Esophagus muscularis mucosa (tissue), 4 donors: ENCODE measurements around the gene ST6GALNAC3. TPM values are rescaled to one million over a fixed set of nuclear protein-coding genes. Genes with fewer than 3 reads are reported as not detected.

Source experiments
- DNase-seq: peaks from one replicate; pipeline ENCODE4 v3.0.0-alpha.2; 2017; ENCODE audit errors: extremely low spot score
- H3K27ac ChIP-seq, 4 donors: fragments of 200-600 bp; sonication (generic); replicated peaks in 1 of 4; 1 replicate in 3 of 4; 2 replicates in 1 of 4; pipeline ENCODE4 v1.5.1; 2016 to 2019; ENCODE audit warnings: mild to moderate bottlenecking in 1 of 4
- H3K27me3 ChIP-seq, 4 donors: fragments of 200-600 bp; sonication (generic); one replicate each; pipeline versions ENCODE4 v1.5.1 to v1.6.0; 2016 to 2019
- H3K36me3 ChIP-seq, 4 donors: fragments of 200-600 bp; sonication (generic); one replicate each; pipeline ENCODE4 v1.5.1; 2016 to 2019
- H3K4me1 ChIP-seq, 4 donors: fragments of 200-600 bp; sonication (generic); one replicate each; pipeline ENCODE4 v1.5.1; 2016 to 2019
- H3K4me3 ChIP-seq, 4 donors: fragments of 200-600 bp; sonication (generic); 1 replicate in 2 of 4; 2 replicates in 2 of 4; pipeline ENCODE4 v1.5.1; 2016 to 2019; ENCODE audit warnings: mild to moderate bottlenecking in 4 of 4, moderate library complexity in 1 of 4
- H3K9me3 ChIP-seq, 4 donors: fragments of 200-600 bp; sonication (generic); 1 replicate in 3 of 4; 2 replicates in 1 of 4; pipeline ENCODE4 v1.5.1; 2016 to 2019
- CTCF ChIP-seq, 3 experiments: fragments of 200-600 bp in 2 of 3; fragments of 450-650 bp in 1 of 3; sonication (generic) in 2 of 3; IDR thresholded peaks; one replicate each; pipeline ENCODE4 v1.5.1; 2017 to 2019; ENCODE audit warnings: antibody characterized with exemption in 3 of 3, mild to moderate bottlenecking in 2 of 3, moderate library complexity in 1 of 3
- EP300 ChIP-seq: sonication (generic); formaldehyde crosslinking; IDR thresholded peaks from one replicate; pipeline ENCODE4 v1.6.1; 2017; ENCODE audit warnings: antibody characterized with exemption
- POLR2A ChIP-seq: fragments of 450-650 bp; IDR thresholded peaks from one replicate; pipeline ENCODE4 v1.6.1; 2017; ENCODE audit warnings: antibody characterized with exemption, moderate library complexity, mild to moderate bottlenecking, low read depth
- POLR2AphosphoS5 ChIP-seq, 2 donors: sonication (generic); formaldehyde crosslinking; IDR thresholded peaks; one replicate each; pipeline ENCODE4 v1.6.1; 2017; ENCODE audit warnings: antibody characterized with exemption in 2 of 2
- WGBS: methylation state at CpG from one replicate; pipeline ENCODE4 v1.1.5; 2018; 5-methylcytosine and 5-hydroxymethylcytosine counted together
- intact Hi-C: fragments of 100-400 bp; cut with DNase I; formaldehyde crosslinking; loops from one replicate; pipeline ENCODE4 v1.15.1; 2023
- total RNA-seq, 4 donors: library from RNA; depleted of rRNA; stranded (reverse); fragments of >200 nt; gene quantifications; one replicate each; pipeline versions ENCODE4 v1.1.0 to v1.2.1, GENCODE V29; 2016

ST6GALNAC3 gene
- 1 to 10 TPM; 2.1 to 6.8 (median 4.8) TPM for total RNA-seq

DNA sequence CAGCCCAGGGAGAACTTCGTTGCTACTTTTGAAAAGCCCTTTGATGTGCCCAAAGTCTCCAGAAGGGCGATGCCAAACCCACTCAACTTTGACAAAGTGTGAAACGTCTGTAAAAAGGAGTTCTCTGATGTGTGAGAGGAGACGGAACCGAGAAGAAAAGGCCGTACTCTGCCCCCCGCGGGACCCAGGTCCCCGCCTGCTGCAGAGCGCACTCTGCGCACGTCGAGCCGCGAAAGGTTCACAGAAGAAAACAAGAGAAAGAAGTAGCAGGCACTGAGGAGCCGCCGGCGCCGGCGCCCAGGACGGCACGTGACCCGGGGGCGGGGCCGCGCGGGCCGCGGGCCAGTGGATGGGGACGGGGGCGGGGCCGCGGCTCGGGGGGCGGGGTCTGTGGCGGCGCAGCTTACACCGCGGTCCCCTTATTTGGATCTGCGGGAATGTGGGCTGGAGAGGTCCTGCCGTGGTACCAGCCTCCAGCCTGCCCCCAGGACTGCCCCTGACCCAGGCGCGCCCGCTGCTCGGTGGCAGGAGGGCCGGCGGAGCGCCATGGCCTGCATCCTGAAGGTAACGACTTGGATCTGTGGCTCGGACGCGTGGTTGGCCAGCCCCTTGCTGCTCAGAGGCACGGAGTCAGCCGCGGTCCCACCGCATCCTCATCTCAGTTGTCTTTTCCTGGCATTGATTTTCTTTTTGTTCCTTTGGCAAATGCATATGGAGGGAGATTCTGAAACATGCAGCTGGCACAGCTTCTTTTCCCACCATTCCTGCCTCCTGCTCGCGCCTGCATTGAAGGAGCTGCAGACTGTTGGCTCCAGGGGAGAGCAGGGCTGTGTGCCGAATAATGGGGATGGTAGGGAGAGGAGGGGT, at the start of gene ST6GALNAC3:
TSS of gene ST6GALNAC3 (plus strand) at position 426 of the 867 bp plus-strand sequence.
- H3K27me3 ChIP-seq, result no peaks in the 10 kb centered on the region
- intact Hi-C loops, result loop anchor here (10.0 kb wide), 1 partner anchor 1140 kb away; the partner anchor contains the start of gene PIGK
- peak; percentile 96 for DNase-seq
- no peaks in the 10 kb centered on the region for H3K9me3 ChIP-seq
- H3K36me3 ChIP-seq, result no peaks in the 10 kb centered on the region
- TF ChIP-seq CTCF (IDR thresholded peaks at IDR 0.05), result no peak
- no peak for TF ChIP-seq POLR2A
- no peak for TF ChIP-seq EP300
- peak; percentile 74 to 92 for TF ChIP-seq POLR2AphosphoS5 (IDR thresholded peaks at IDR 0.05)
- peak within 1 kb of the TSS; percentile 70 to 82 (median 77) for H3K4me3 ChIP-seq
- peaks cover 8 to 25% (median 19%) of the 10 kb centered on the region in 4 donors for H3K4me1 ChIP-seq
- peak within 1 kb of the TSS; percentile 72 to 87 (median 80) for H3K27ac ChIP-seq
- under 1% methylated on average over 40 of the region's 59 CpGs for WGBS

DNA sequence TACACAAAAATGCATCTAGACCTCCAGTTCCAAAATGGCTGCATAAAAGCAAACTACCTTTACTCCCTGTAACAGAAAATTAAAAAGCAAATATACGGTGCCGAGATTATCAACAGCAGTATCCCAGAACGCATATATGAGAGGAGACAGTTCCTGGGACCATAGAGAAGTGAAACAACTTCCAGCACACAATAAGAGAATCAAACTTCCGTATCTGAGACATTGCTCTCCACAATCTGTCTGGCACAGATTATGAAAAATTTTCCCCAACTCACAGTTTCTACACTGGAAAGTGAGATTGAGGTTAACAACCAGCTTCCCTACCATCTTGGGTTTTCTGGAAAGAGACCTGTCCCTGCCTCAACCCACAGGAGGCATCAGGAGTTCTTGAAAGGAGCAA, 47.2 kb upstream of the ST6GALNAC3 start:
- no peak for TF ChIP-seq CTCF (IDR thresholded peaks at IDR 0.05)
- no peak for TF ChIP-seq POLR2A
- no peak for TF ChIP-seq POLR2AphosphoS5 (IDR thresholded peaks at IDR 0.05)
- intact Hi-C loops, result no loop called here
- Histone ChIP-seq H3K27ac (no peak overlapping the region), H3K4me3 (no peak overlapping the region), H3K4me1 (no peaks in the 10 kb centered on the region), H3K27me3 (no peaks in the 10 kb centered on the region), H3K36me3 (no peaks in the 10 kb centered on the region), H3K9me3 (no peaks in the 10 kb centered on the region)
- no peak for DNase-seq
- 89% methylated on average over 4 of the region's 4 CpGs for WGBS

DNA sequence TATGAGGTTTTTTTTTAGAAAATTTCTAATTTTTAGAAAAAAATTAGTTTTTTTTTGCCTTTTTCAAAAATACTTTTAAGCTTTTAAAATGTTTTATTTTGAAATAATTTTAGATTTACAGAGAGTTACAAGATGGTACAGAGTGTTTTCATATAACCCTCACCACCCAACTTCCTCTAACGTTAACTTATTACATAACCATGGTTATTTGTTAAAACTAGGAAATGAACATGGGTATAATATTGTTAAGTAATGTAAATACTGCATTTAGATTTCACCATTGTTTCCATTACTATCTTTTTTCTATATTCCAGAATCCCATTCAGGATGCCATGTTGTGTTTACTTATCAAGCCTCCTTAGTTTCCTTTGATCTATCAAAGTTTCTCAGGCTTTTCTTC, 45.2 kb upstream of the ST6GALNAC3 start:
- no peak overlapping the region for H3K27ac ChIP-seq
- no peaks in the 10 kb centered on the region for H3K27me3 ChIP-seq
- DNase-seq, result no peak
- 80% methylated on average over 1 of the region's 1 CpG for WGBS
- no peaks in the 10 kb centered on the region for H3K9me3 ChIP-seq
- no peak overlapping the region for H3K4me3 ChIP-seq
- TF ChIP-seq POLR2A (no peak), CTCF (IDR thresholded peaks at IDR 0.05) (no peak), EP300 (no peak), POLR2AphosphoS5 (IDR thresholded peaks at IDR 0.05) (no peak)
- intact Hi-C loops, result no loop called here
- H3K4me1 ChIP-seq, result no peaks in the 10 kb centered on the region
- H3K36me3 ChIP-seq, result no peaks in the 10 kb centered on the region

- no peak for TF ChIP-seq POLR2AphosphoS5 (IDR thresholded peaks at IDR 0.05)
- no peak for TF ChIP-seq CTCF (IDR thresholded peaks at IDR 0.05)
- TF ChIP-seq EP300, result no peak
- no peak for TF ChIP-seq POLR2A
- no peaks in the 10 kb centered on the region for H3K4me1 ChIP-seq
- intact Hi-C loops, result no loop called here
- no peaks in the 10 kb centered on the region for H3K9me3 ChIP-seq
- no peaks in the 10 kb centered on the region for H3K36me3 ChIP-seq
- no peaks in the 10 kb centered on the region for H3K27me3 ChIP-seq
- H3K27ac ChIP-seq, result no peak overlapping the region
- 78% methylated on average over 2 of the region's 2 CpGs for WGBS
- DNase-seq, result no peak
- H3K4me3 ChIP-seq, result no peak overlapping the region
Measured at GRCh38 chr1:76031496-76031895, 43.0 kb upstream of the ST6GALNAC3 start.
